Measurements from ENCODE around the gene CCDC73. TPM values are rescaled to one million over a fixed set of nuclear protein-coding genes. Genes with fewer than 3 reads are reported as not detected.
A peak's percentile ranks its signal among the peaks of the same experiment; 100 is the strongest.

Gene CCDC73
- total and polyA plus RNA-seq, 5 donors = not detected

- H3K9me3 ChIP-seq (ENCODE audit: control insufficient read depth, low read length) = no peaks in the 10 kb centered on the region
- intact Hi-C loops (cut with DNase I) = no loop called here
- WGBS = 83% methylated on average over 12 of the region's 12 CpGs
- ATAC-seq = peak in 1 of 2 donors; percentile 31
- no peak overlapping the region for H3K27ac ChIP-seq (ENCODE audit: low read length)
- no peaks in the 10 kb centered on the region for H3K4me1 ChIP-seq (ENCODE audit: control insufficient read depth, insufficient read depth, low read length)
- peak in 2 of 3 donors; percentile 10 to 59 for DNase-seq
- H3K4me3 ChIP-seq (ENCODE audit: low read length) = no peak overlapping the region
- H3K27me3 ChIP-seq (ENCODE audit: control insufficient read depth, insufficient read depth) = no peaks in the 10 kb centered on the region
Observed at GRCh38 chr11:32705309-32706033, 89.0 kb downstream of the CCDC73 start.

GRCh38 chr11:32704775-32705174, 89.7 kb downstream of the CCDC73 start:
- no peak for ATAC-seq

GRCh38 chr11:32704261-32704660, 90.2 kb downstream of the CCDC73 start:
- Histone ChIP-seq H3K27me3 (ENCODE audit: control insufficient read depth, insufficient read depth) (no peaks in the 10 kb centered on the region), H3K9me3 (ENCODE audit: control insufficient read depth, low read length) (no peaks in the 10 kb centered on the region), H3K4me3 (ENCODE audit: low read length) (no peak overlapping the region), H3K4me1 (ENCODE audit: control insufficient read depth, insufficient read depth, low read length) (no peaks in the 10 kb centered on the region), H3K27ac (ENCODE audit: low read length) (no peak overlapping the region)
- ATAC-seq = no peak
- DNase-seq = peak in 1 of 3 donors; percentile 18
- intact Hi-C loops (cut with DNase I) = no loop called here
- 94% methylated on average over 6 of the region's 6 CpGs for WGBS

More at GRCh38 chr11:32704775-32705174, 89.7 kb downstream of the CCDC73 start:
- H3K4me1 ChIP-seq (ENCODE audit: control insufficient read depth, insufficient read depth, low read length) = no peaks in the 10 kb centered on the region
- no peaks in the 10 kb centered on the region for H3K9me3 ChIP-seq (ENCODE audit: control insufficient read depth, low read length)
- H3K27me3 ChIP-seq (ENCODE audit: control insufficient read depth, insufficient read depth) = no peaks in the 10 kb centered on the region
- intact Hi-C loops (cut with DNase I) = no loop called here
- H3K4me3 ChIP-seq (ENCODE audit: low read length) = no peak overlapping the region
- DNase-seq = no peak
- no peak overlapping the region for H3K27ac ChIP-seq (ENCODE audit: low read length)
- WGBS = 95% methylated on average over 5 of the region's 5 CpGs

GRCh38 chr11:32701616-32702015, 92.8 kb downstream of the CCDC73 start:
- Histone ChIP-seq H3K9me3 (ENCODE audit: control insufficient read depth, low read length) (no peaks in the 10 kb centered on the region), H3K27ac (ENCODE audit: low read length) (no peak overlapping the region), H3K4me3 (ENCODE audit: low read length) (no peak overlapping the region), H3K4me1 (ENCODE audit: control insufficient read depth, insufficient read depth, low read length) (no peaks in the 10 kb centered on the region), H3K27me3 (ENCODE audit: control insufficient read depth, insufficient read depth) (no peaks in the 10 kb centered on the region)
- no peak for ATAC-seq
- 87% methylated on average over 1 of the region's 1 CpG for WGBS
- intact Hi-C loops (cut with DNase I) = no loop called here
- DNase-seq = no peak

- Histone ChIP-seq H3K27me3 (ENCODE audit: control insufficient read depth, insufficient read depth) (no peaks in the 10 kb centered on the region), H3K4me3 (ENCODE audit: low read length) (no peak overlapping the region), H3K4me1 (ENCODE audit: control insufficient read depth, insufficient read depth, low read length) (no peaks in the 10 kb centered on the region), H3K27ac (ENCODE audit: low read length) (no peak overlapping the region), H3K9me3 (ENCODE audit: control insufficient read depth, low read length) (no peaks in the 10 kb centered on the region)
- 82% methylated on average over 2 of the region's 2 CpGs for WGBS
- no peak for DNase-seq
- intact Hi-C loops (cut with DNase I) = no loop called here
- ATAC-seq = no peak
Observed at GRCh38 chr11:32698579-32698978, 95.9 kb downstream of the CCDC73 start.

GRCh38 chr11:32671051-32671450, 123.4 kb downstream of the CCDC73 start:
- Histone ChIP-seq H3K4me3 (ENCODE audit: low read length) (no peak overlapping the region), H3K27ac (ENCODE audit: low read length) (no peak overlapping the region), H3K27me3 (ENCODE audit: control insufficient read depth, insufficient read depth) (no peaks in the 10 kb centered on the region), H3K4me1 (ENCODE audit: control insufficient read depth, insufficient read depth, low read length) (no peaks in the 10 kb centered on the region), H3K9me3 (ENCODE audit: control insufficient read depth, low read length) (no peaks in the 10 kb centered on the region)
- intact Hi-C loops (cut with DNase I) = no loop called here
- ATAC-seq (no peak), DNase-seq (no peak)
- 42% methylated on average over 1 of the region's 1 CpG for WGBS

- intact Hi-C loops (cut with DNase I) = no loop called here
- ATAC-seq (no peak), DNase-seq (no peak)
- Histone ChIP-seq H3K4me1 (ENCODE audit: control insufficient read depth, insufficient read depth, low read length) (no peaks in the 10 kb centered on the region), H3K4me3 (ENCODE audit: low read length) (no peak overlapping the region), H3K9me3 (ENCODE audit: control insufficient read depth, low read length) (no peaks in the 10 kb centered on the region), H3K27me3 (ENCODE audit: control insufficient read depth, insufficient read depth) (no peaks in the 10 kb centered on the region), H3K27ac (ENCODE audit: low read length) (no peak overlapping the region)
- 88% methylated on average over 2 of the region's 2 CpGs for WGBS
Observed at GRCh38 chr11:32659672-32660071, 134.8 kb downstream of the CCDC73 start.

GRCh38 chr11:32658639-32659406, 135.6 kb downstream of the CCDC73 start:
- H3K27me3 ChIP-seq (ENCODE audit: control insufficient read depth, insufficient read depth) = no peaks in the 10 kb centered on the region
- ATAC-seq (no peak), DNase-seq (no peak)
- intact Hi-C loops (cut with DNase I) = no loop called here
- H3K4me3 ChIP-seq (ENCODE audit: low read length) = no peak overlapping the region
- no peaks in the 10 kb centered on the region for H3K9me3 ChIP-seq (ENCODE audit: control insufficient read depth, low read length)
- 89% methylated on average over 2 of the region's 2 CpGs for WGBS
- H3K4me1 ChIP-seq (ENCODE audit: control insufficient read depth, insufficient read depth, low read length) = no peaks in the 10 kb centered on the region
- H3K27ac ChIP-seq (ENCODE audit: low read length) = no peak overlapping the region

GRCh38 chr11:32643526-32643925, 150.9 kb downstream of the CCDC73 start:
- H3K27ac ChIP-seq (ENCODE audit: low read length) = no peak overlapping the region
- no peaks in the 10 kb centered on the region for H3K9me3 ChIP-seq (ENCODE audit: control insufficient read depth, low read length)
- no peak overlapping the region for H3K4me3 ChIP-seq (ENCODE audit: low read length)
- WGBS = 57% methylated on average over 1 of the region's 1 CpG
- H3K27me3 ChIP-seq (ENCODE audit: control insufficient read depth, insufficient read depth) = no peaks in the 10 kb centered on the region
- DNase-seq = no peak
- ATAC-seq = no peak
- intact Hi-C loops (cut with DNase I) = no loop called here
- no peaks in the 10 kb centered on the region for H3K4me1 ChIP-seq (ENCODE audit: control insufficient read depth, insufficient read depth, low read length)

GRCh38 chr11:32641361-32641760, 153.1 kb downstream of the CCDC73 start:
- intact Hi-C loops (cut with DNase I) = no loop called here
- H3K27ac ChIP-seq (ENCODE audit: low read length) = no peak overlapping the region
- H3K9me3 ChIP-seq (ENCODE audit: control insufficient read depth, low read length) = no peaks in the 10 kb centered on the region
- no peak overlapping the region for H3K4me3 ChIP-seq (ENCODE audit: low read length)
- no peak for ATAC-seq
- no peaks in the 10 kb centered on the region for H3K27me3 ChIP-seq (ENCODE audit: control insufficient read depth, insufficient read depth)
- no peak for DNase-seq
- no peaks in the 10 kb centered on the region for H3K4me1 ChIP-seq (ENCODE audit: control insufficient read depth, insufficient read depth, low read length)

- H3K9me3 ChIP-seq (ENCODE audit: control insufficient read depth, low read length) = no peaks in the 10 kb centered on the region
- no peak overlapping the region for H3K4me3 ChIP-seq (ENCODE audit: low read length)
- WGBS = 80% methylated on average over 2 of the region's 2 CpGs
- H3K27me3 ChIP-seq (ENCODE audit: control insufficient read depth, insufficient read depth) = no peaks in the 10 kb centered on the region
- no peak overlapping the region for H3K27ac ChIP-seq (ENCODE audit: low read length)
- no peaks in the 10 kb centered on the region for H3K4me1 ChIP-seq (ENCODE audit: control insufficient read depth, insufficient read depth, low read length)
- ATAC-seq = no peak
- no peak for DNase-seq
- intact Hi-C loops (cut with DNase I) = no loop called here
Observed at GRCh38 chr11:32635819-32636218, 158.6 kb downstream of the CCDC73 start.
